ENCODE data around the gene B3GALT5.

B3GALT5 gene

DNA sequence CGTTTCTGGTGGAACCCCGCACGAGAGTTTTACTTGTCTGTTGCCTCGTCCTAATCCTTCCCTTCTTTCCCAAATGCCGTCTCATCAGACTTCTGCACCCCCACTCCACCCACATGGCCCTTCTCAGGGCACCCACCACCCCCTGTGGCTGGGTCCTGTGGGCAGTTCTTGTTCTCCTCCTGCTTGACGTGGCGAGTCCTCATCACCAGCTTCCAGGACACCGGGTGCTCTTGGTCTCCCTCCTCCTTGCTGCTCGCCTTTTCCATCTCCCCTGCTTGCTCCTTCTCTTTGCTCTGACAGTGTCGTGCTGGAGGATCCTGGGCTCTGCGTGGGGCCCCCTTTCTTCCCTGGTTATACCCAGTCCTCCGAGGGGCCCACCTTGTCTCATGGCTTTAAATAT lies 51.8 kb downstream of the B3GALT5 start:
- no peak overlapping the region for H3K27ac ChIP-seq (ENCODE audit: low read length)
- H3K79me2 ChIP-seq (ENCODE audit: insufficient read depth, low read length): no peaks in the 10 kb centered on the region
- H3K36me3 ChIP-seq (ENCODE audit: insufficient read depth, low read length): no peaks in the 10 kb centered on the region
- no peak overlapping the region for H3K4me2 ChIP-seq (ENCODE audit: insufficient read depth, low read length)
- H3K27me3 ChIP-seq (ENCODE audit: insufficient read depth, low read length, poor library complexity): no peaks in the 10 kb centered on the region
- no peaks in the 10 kb centered on the region for H3K4me1 ChIP-seq (ENCODE audit: insufficient read depth, low read length)
- H4K20me1 ChIP-seq (ENCODE audit: insufficient read depth, low read length): no peaks in the 10 kb centered on the region
- no peak for ATAC-seq (ENCODE audit: insufficient read depth, low read depth)
- no peak overlapping the region for H3K9ac ChIP-seq (ENCODE audit: low read depth, low read length)
- TF ChIP-seq EZH2 (IDR thresholded peaks at IDR 0.05; ENCODE audit: borderline replicate concordance, low read depth, low read length, severe bottlenecking) (no peak), CTCF (IDR thresholded peaks at IDR 0.05; ENCODE audit: borderline replicate concordance, extremely low read depth, low read length, poor library complexity, severe bottlenecking) (no peak)
- DNase-seq: no peak
- H2AFZ ChIP-seq (ENCODE audit: low read depth, low read length): no peak overlapping the region
- H3K4me3 ChIP-seq (ENCODE audit: low read depth in 1 of 2, low read length in 2 of 2): no peak overlapping the region
- no peaks in the 10 kb centered on the region for H3K9me3 ChIP-seq (ENCODE audit: insufficient read depth, low read length, severe bottlenecking)

GRCh38 chr21:39666026-39666425 lies 53.3 kb downstream of the B3GALT5 start:
- DNase-seq (no peak), ATAC-seq (ENCODE audit: insufficient read depth, low read depth) (no peak)
- no peak for TF ChIP-seq CTCF (IDR thresholded peaks at IDR 0.05; ENCODE audit: borderline replicate concordance, extremely low read depth, low read length, poor library complexity, severe bottlenecking)
- TF ChIP-seq EZH2 (IDR thresholded peaks at IDR 0.05; ENCODE audit: borderline replicate concordance, low read depth, low read length, severe bottlenecking): no peak

DNA sequence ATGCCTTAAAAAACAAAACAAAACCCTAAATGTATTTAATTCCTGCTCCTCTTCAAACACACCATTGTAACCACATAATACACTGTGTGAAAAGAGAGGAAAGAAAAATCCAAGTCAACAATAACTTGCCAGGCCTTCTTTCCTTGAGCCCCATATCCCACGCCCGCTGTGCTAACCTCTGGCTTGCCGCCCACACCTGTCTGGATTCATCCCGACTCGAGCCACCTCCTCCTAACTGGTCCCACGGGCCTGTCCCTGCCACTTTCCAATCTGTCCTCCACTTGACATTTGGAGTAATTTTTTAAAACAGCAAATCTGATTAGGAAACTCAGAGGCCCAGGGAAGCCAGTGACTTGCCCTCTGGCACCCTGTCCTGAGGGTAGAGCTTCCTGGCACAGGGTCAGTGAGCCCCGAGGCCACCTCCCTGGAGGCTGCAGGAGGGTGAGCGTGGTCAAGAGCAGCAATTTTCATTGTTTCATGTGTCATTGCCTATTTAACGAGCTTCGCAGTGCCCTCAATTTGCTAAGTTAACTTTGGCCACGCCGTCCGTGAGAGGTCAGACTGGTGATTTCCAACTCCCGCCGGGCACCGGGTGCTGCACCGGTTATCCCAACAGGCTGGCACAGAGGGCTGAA lies 54.1 kb downstream of the B3GALT5 start:
- Histone ChIP-seq H3K36me3 (ENCODE audit: insufficient read depth, low read length) (no peaks in the 10 kb centered on the region), H3K27ac (ENCODE audit: low read length) (no peak overlapping the region), H4K20me1 (ENCODE audit: insufficient read depth, low read length) (no peaks in the 10 kb centered on the region), H3K9me3 (ENCODE audit: insufficient read depth, low read length, severe bottlenecking) (no peaks in the 10 kb centered on the region), H3K79me2 (ENCODE audit: insufficient read depth, low read length) (no peaks in the 10 kb centered on the region), H3K27me3 (ENCODE audit: insufficient read depth, low read length, poor library complexity) (peaks cover 3% of the 10 kb centered on the region), H3K4me1 (ENCODE audit: insufficient read depth, low read length) (no peaks in the 10 kb centered on the region), H3K9ac (ENCODE audit: low read depth, low read length) (no peak overlapping the region), H2AFZ (ENCODE audit: low read depth, low read length) (no peak overlapping the region), H3K4me2 (ENCODE audit: insufficient read depth, low read length) (no peak overlapping the region), H3K4me3 (ENCODE audit: low read depth in 1 of 2, low read length in 2 of 2) (no peak overlapping the region)
- TF ChIP-seq EZH2 (IDR thresholded peaks at IDR 0.05; ENCODE audit: borderline replicate concordance, low read depth, low read length, severe bottlenecking) (no peak), CTCF (IDR thresholded peaks at IDR 0.05; ENCODE audit: borderline replicate concordance, extremely low read depth, low read length, poor library complexity, severe bottlenecking) (no peak)
- ATAC-seq (ENCODE audit: insufficient read depth, low read depth) (no peak), DNase-seq (no peak)

More at GRCh38 chr21:39666026-39666425, 53.3 kb downstream of the B3GALT5 start:
- no peaks in the 10 kb centered on the region for H3K36me3 ChIP-seq (ENCODE audit: insufficient read depth, low read length)
- no peaks in the 10 kb centered on the region for H3K4me1 ChIP-seq (ENCODE audit: insufficient read depth, low read length)
- H3K9me3 ChIP-seq (ENCODE audit: insufficient read depth, low read length, severe bottlenecking): no peaks in the 10 kb centered on the region
- no peak overlapping the region for H3K9ac ChIP-seq (ENCODE audit: low read depth, low read length)
- no peak overlapping the region for H3K4me3 ChIP-seq (ENCODE audit: low read depth in 1 of 2, low read length in 2 of 2)
- no peak overlapping the region for H2AFZ ChIP-seq (ENCODE audit: low read depth, low read length)
- H3K4me2 ChIP-seq (ENCODE audit: insufficient read depth, low read length): no peak overlapping the region
- H4K20me1 ChIP-seq (ENCODE audit: insufficient read depth, low read length): no peaks in the 10 kb centered on the region
- no peak overlapping the region for H3K27ac ChIP-seq (ENCODE audit: low read length)
- no peaks in the 10 kb centered on the region for H3K79me2 ChIP-seq (ENCODE audit: insufficient read depth, low read length)
- no peaks in the 10 kb centered on the region for H3K27me3 ChIP-seq (ENCODE audit: insufficient read depth, low read length, poor library complexity)

All from DND-41 (cell line).